Measurements from ENCODE around the gene DDIT4.

Gene DDIT4

GRCh38 chr10:72316748-72317435 is 43.2 kb downstream of the DDIT4 start:
- peak; percentile 85 for DNase-seq (ENCODE audit: low spot score)

DNA sequence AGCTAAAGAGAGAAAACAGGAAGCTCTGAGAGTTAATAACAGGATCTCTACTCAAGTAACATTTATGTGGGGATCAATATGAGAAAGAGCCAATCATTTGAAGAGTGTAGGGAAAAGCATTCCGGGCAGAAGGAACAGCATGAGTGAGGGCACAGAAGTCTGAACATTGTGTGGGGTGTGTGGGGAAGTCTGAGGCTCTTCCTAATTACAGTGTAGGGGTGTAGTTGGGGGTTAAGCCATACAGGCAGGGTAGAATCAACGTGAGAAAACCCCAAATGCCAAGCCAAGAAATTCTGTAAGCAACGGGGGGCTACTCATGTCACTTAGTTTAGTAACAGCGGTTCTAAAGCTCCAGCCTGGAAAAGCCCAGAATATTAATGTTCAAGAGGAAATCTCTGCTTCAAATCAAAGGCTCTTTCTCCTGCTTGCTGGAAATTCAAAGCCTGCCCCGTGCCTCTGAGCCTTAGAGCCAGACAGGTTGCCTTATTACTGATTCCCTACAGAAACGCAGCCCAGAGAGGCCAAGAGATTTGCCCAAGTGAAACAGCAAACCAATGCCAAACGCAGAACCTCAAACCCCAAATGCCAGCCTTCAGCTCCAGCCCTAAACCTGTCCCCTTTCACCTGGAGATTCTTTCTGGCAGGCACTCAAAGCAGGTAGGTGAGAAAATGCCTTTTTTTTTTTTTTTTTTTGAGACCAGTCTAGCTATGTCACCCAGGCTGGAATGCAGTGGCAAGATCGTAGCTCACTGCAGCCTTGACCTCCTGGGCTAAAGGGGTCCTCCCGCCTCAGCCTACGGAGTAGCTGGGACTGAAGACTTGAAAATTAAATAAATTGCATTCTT is 44.9 kb downstream of the DDIT4 start:
- no peak for DNase-seq (ENCODE audit: low spot score)

GRCh38 chr10:72319416-72320254 is 45.9 kb downstream of the DDIT4 start:
- peak; percentile 87 for DNase-seq (ENCODE audit: low spot score)

- DNase-seq (ENCODE audit: low spot score), result peak; percentile 96
Measured at GRCh38 chr10:72320676-72321247, 47.0 kb downstream of the DDIT4 start.

DNA sequence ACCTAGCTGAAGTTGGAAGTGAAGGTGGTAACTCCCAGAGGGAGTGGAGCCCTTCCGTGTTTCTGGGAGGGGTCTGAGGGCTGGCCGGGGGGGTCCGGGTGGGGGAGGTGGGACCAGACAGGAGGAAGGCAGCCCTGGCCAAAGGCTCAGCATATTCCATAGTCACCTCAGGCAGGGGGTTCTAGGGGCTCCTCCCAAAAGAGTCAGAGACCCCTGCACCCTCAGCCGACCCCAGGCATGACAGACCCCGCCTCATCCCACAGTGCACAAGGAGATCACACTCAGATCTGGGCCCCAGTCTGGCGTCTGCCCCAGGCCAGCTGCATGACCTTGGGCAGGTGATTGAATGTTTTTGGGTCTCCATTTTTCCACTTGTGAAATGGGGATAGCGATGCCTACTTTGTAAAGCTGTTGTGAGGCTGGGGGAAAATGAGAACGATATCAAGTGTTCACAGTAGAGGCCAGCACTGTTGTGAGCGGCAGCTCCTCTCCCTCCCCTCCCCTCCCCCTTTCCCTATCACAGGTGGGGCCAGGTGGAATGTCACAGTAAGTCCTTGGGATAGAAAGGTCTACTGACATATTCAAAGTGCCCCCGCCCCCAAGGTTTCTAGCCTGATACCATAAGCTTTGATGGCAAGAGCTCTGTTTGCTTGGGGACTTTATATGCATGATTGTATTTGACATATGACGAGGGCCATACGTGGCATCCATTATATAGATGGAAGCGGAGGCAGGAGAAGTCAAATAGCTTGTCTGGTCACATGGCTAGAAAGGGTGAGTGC is 47.7 kb downstream of the DDIT4 start:
- peak; percentile 34 for DNase-seq (ENCODE audit: low spot score)

GRCh38 chr10:72322030-72322279 is 48.2 kb downstream of the DDIT4 start:
- DNase-seq (ENCODE audit: low spot score), result no peak

GRCh38 chr10:72322280-72323058 is 48.7 kb downstream of the DDIT4 start:
- DNase-seq (ENCODE audit: low spot score), result no peak

DNA sequence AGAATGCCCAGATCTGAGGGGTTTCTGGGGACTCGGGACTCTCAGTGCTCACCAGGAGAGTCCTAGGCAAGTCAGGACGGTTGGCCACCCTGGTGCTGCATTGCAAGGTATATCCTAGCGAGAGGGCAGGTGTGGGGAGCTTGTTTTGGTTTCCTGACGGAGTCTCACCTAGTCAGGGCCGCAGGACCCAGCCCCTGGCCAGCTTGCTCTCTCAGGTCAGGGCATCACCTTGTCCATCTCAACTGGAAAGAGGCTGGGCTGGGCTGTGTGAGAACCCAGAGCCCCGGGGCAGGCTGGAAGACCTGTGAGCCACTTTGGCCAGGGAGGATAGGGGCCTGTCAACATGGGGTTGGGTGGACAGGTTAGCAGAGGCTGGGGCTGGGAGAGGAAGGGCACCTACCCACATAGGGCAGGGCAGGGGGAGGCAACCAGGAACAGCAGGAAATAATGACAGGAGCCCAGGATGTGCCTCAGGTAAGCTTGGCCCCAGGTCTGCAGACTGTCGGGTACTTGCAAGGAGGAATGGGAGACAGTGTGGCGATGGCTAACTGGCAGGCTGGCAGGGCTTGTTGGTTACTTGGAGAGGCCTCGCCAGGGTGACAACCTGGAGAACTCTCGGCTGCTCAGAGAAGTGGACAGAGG is 49.5 kb downstream of the DDIT4 start:
- DNase-seq (ENCODE audit: low spot score), result no peak

DNA sequence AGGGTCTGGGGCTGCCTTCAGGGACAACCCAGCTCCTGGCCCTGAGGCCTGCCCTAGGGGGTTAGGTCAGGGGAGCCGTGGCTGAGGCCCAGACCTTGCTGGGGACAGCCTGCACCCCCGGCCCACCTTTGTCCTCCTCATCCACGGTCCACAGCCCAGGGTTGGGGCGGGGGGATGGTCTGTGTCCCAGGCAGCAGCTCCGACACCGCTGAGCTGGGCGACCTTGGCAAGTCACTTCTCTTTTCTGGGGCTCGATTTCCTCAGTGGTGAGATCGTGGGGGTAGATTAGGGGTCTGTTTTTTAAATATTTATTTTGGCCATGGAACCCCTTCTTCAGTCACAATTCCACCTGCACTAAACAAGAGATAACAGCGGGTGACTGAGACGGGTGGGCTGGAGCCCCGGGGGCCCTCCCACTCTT is 50.1 kb downstream of the DDIT4 start:
- DNase-seq (ENCODE audit: low spot score), result no peak

Data from hematopoietic multipotent progenitor cell treated with erythropoietin and hydrocortisone succinate and interleukin-3 and kit ligand, for 15 days (in vitro differentiated cells).